CD4-positive, alpha-beta T cell (primary cell): Measurements from ENCODE around the gene RANBP3. TPM values are rescaled to one million over a fixed set of nuclear protein-coding genes. Genes with fewer than 3 reads are reported as not detected.

Source experiments
- ATAC-seq: fragments of 200-7000 bp; cut with Tn5 transposase; one replicate; pipeline ENCODE4 v1.10.0; 2022; ENCODE audit warnings: mild to moderate bottlenecking; ENCODE audit not compliant: poor library complexity
- CTCF ChIA-PET: fragments of 350-600 bp; sonication (Branson Sonifier 250); formaldehyde crosslinking; loops from one replicate; lab custom pipeline; 2021; ENCODE audit warnings: antibody characterized with exemption, inconsistent platforms; lab: Charles Lee
- POLR2A ChIA-PET: fragments of 350-600 bp; sonication (Branson Sonifier 250); formaldehyde crosslinking; loops from one replicate; lab custom pipeline; 2021; ENCODE audit warnings: antibody characterized with exemption, inconsistent platforms; lab: Charles Lee
- DNase-seq, 14 experiments: peaks; one replicate each; pipeline ENCODE4 v3.0.0-alpha.2; 2013 to 2020; ENCODE audit warnings: mixed read lengths in 2 of 14
- H3K27ac ChIP-seq, 2 donors: one replicate each; pipeline versions ENCODE4 v1.5.1 to v1.7.0; 2013; ENCODE audit warnings: low read length in 2 of 2, low read depth in 1 of 2, mild to moderate bottlenecking in 1 of 2
- H3K27me3 ChIP-seq, 2 experiments: 1 replicate in 1 of 2; 2 replicates in 1 of 2; pipeline versions ENCODE4 v1.6.1 to v1.7.0; 2013; ENCODE audit warnings: low read length in 2 of 2, control low read depth in 1 of 2, mild to moderate bottlenecking in 1 of 2, moderate library complexity in 1 of 2; ENCODE audit not compliant: insufficient read depth in 2 of 2, control insufficient read depth in 1 of 2
- H3K36me3 ChIP-seq: one replicate; pipeline ENCODE4 v1.6.1; 2013; ENCODE audit warnings: low read length, control low read depth; ENCODE audit not compliant: insufficient read depth
- H3K4me1 ChIP-seq: one replicate; pipeline ENCODE4 v1.6.1; 2013; ENCODE audit warnings: low read length, control low read depth; ENCODE audit not compliant: insufficient read depth
- H3K4me3 ChIP-seq: one replicate; pipeline ENCODE4 v1.5.1; 2013; ENCODE audit warnings: mild to moderate bottlenecking, low read length, moderate library complexity
- H3K9me3 ChIP-seq, 2 experiments: 1 replicate in 1 of 2; 2 replicates in 1 of 2; pipeline versions ENCODE4 v1.6.1 to v1.7.0; 2013; ENCODE audit warnings: low read length in 2 of 2, mild to moderate bottlenecking in 2 of 2, control low read depth in 1 of 2, moderate library complexity in 1 of 2; ENCODE audit not compliant: control insufficient read depth in 1 of 2, insufficient read depth in 1 of 2
- H3K27ac Mint-ChIP-seq: one replicate; pipeline ENCODE4 v1.8.0; 2020; ENCODE audit warnings: mixed read lengths
- H3K27me3 Mint-ChIP-seq: one replicate; pipeline ENCODE4 v1.8.0; 2021; ENCODE audit warnings: mixed read lengths
- H3K36me3 Mint-ChIP-seq: one replicate; pipeline ENCODE4 v1.8.0; 2021; ENCODE audit warnings: low read depth, mixed read lengths
- H3K4me1 Mint-ChIP-seq: one replicate; pipeline ENCODE4 v1.8.0; 2021; ENCODE audit warnings: low read depth, mixed read lengths
- H3K4me3 Mint-ChIP-seq: one replicate; pipeline ENCODE4 v1.8.0; 2020; ENCODE audit warnings: mild to moderate bottlenecking, mixed read lengths
- H3K9me3 Mint-ChIP-seq: one replicate; pipeline ENCODE4 v1.8.0; 2020; ENCODE audit warnings: mixed read lengths
- intact Hi-C, 2 experiments: fragments of 100-400 bp; cut with DNase I in 1 of 2; cut with micrococcal nuclease in 1 of 2; formaldehyde crosslinking; loops; one replicate each; pipeline versions ENCODE4 v1.15.1 to v1.9.0; 2023 to 2025; cut with DNase I, micrococcal nuclease
- total RNA-seq, 174 experiments: library from RNA in 2 of 174; stranded (reverse) in 2 of 174; gene quantifications; one replicate each; pipeline ENCODE4 v1.2.3 and lab custom pipeline; 2021 to 2026
- TF ChIP-seq, protein P1 (sequence below): fragments of 200-600 bp; IDR thresholded peaks from one replicate; pipeline ENCODE4 v1.8.0; 2022; ENCODE audit warnings: antibody characterized with exemption, mild to moderate bottlenecking

Gene RANBP3
- total RNA-seq, 2 experiments from 2014 or later, result 82.7 to 88.7 TPM

DNA sequence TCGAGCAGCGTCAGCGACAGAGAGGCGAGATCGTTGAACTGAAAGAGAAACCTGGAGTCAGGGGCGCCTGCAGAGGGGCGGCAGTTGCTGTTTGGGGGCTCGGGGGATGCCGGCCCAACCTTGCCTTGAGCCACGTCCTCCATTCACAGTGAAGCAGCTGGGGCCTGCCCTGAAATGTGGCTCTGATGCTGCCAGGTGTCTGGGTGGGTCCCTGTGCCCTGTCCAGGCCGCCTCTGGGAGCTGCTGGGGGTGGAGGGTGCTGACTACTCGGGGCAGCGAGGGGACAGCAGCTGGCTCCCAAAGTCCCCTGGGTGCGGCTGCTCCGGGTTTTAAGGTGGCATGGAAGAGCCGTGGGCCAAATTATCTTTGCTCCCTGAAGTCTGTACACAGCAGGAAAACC is 17.7 kb upstream of the RANBP3 start:
- TF ChIP-seq, protein P1, sequence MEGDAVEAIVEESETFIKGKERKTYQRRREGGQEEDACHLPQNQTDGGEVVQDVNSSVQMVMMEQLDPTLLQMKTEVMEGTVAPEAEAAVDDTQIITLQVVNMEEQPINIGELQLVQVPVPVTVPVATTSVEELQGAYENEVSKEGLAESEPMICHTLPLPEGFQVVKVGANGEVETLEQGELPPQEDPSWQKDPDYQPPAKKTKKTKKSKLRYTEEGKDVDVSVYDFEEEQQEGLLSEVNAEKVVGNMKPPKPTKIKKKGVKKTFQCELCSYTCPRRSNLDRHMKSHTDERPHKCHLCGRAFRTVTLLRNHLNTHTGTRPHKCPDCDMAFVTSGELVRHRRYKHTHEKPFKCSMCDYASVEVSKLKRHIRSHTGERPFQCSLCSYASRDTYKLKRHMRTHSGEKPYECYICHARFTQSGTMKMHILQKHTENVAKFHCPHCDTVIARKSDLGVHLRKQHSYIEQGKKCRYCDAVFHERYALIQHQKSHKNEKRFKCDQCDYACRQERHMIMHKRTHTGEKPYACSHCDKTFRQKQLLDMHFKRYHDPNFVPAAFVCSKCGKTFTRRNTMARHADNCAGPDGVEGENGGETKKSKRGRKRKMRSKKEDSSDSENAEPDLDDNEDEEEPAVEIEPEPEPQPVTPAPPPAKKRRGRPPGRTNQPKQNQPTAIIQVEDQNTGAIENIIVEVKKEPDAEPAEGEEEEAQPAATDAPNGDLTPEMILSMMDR, result no peak
- no peak for DNase-seq
- CTCF ChIA-PET, result no interaction called here
- Histone ChIP-seq H3K27ac (no peak overlapping the region), H3K4me3 (no peak overlapping the region), H3K36me3 (no peaks in the 10 kb centered on the region), H3K27me3 (no peaks in the 10 kb centered on the region), H3K9me3 (peaks cover 0 to 10% of the 10 kb centered on the region in 2 experiments), H3K4me1 (no peaks in the 10 kb centered on the region)
- Mint-ChIP-seq H3K4me1 (no peaks in the 10 kb centered on the region), H3K4me3 (no peak overlapping the region), H3K9me3 (no peaks in the 10 kb centered on the region), H3K27me3 (no peaks in the 10 kb centered on the region), H3K36me3 (no peaks in the 10 kb centered on the region), H3K27ac (no peak overlapping the region)
- intact Hi-C loops, result no loop called here
- no peak for ATAC-seq
- POLR2A ChIA-PET, result no interaction called here

DNA sequence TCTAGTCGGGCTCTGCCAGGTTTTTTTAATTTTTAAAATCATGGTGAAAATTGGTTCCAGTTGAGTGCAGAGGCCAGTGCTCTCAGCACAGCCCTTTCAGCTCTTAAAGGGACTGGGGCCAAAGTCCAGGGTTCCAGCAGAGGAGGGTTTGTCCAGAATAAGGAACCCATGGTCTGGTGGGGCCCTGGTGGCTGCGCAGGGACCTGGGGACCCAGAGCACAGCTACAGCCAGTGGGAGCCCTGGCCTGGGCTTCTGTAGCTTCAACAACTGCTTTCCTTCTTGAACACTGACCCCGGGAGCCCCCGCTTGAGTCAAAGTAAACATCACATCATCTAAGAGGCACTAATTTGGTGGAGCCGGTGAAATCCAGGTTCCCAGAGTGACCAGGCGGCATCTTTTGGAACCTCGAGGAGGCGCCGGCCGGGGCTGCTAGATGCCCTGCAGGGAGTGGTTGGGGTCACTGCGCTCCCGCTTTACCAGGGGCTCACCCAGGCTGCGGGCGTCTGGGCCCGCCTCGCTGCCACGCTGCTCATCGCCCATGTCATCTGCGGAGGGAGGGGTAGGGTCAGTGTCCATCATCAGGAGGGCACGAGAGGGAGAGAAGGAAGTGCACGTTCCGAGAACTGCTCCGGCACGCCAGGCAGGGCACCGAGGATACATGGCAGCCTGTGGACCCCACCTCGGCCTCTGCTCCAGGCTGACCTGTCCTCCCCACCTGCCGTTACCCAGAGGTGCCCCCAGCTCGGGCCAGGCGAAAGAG is 16.6 kb upstream of the RANBP3 start:
- ChIA-PET CTCF (no interaction called here), POLR2A (no interaction called here)
- H3K9me3 Mint-ChIP-seq, result no peaks in the 10 kb centered on the region

DNA sequence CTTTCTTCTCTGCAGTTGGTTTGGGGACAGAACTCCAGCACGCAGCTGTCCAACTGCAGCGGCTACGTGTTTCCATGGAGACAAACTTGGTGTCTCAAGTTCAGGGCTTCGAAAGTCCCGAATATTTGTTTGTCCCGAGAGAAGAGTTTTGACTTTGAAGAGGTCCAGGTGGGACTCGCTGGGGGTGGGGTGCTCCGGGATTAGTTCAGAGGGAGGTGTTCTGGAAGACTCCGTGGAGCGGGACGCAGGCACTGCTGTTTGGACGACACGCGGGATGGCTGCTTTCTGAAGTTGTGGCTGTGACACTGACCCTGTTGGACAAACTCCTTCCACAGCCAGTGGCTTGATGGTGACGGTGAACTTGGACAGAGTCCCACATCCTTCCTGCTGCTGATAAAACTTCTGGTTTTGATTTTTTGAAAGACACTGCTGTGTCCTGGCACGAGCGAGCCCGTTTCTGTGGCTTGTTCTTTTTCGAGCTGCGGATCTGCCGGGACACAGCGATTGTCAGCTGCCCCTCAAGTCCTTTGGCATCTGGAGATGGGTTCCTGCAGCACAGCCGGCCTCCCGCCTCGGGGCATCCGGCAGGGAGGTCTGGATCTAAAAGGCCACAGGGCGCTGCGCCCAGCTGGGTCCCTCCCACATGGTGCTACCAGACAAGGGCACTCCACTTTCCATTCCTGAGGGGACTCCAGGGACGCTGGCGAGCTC is 15.9 kb upstream of the RANBP3 start:
- H3K27me3 ChIP-seq, result no peaks in the 10 kb centered on the region
- no peak for ATAC-seq
- H3K4me3 Mint-ChIP-seq, result no peak overlapping the region
- H3K4me1 Mint-ChIP-seq, result no peaks in the 10 kb centered on the region
- no peak overlapping the region for H3K27ac ChIP-seq
- POLR2A ChIA-PET, result no interaction called here
- intact Hi-C loops, result no loop called here
- no peaks in the 10 kb centered on the region for H3K4me1 ChIP-seq
- no peaks in the 10 kb centered on the region for H3K36me3 ChIP-seq
- no peak overlapping the region for H3K4me3 ChIP-seq
- H3K9me3 Mint-ChIP-seq, result no peaks in the 10 kb centered on the region
- no peaks in the 10 kb centered on the region for H3K9me3 ChIP-seq
- no peaks in the 10 kb centered on the region for H3K36me3 Mint-ChIP-seq
- TF ChIP-seq, protein P1, result no peak
- peak in 1 of 14 experiments; percentile 8 for DNase-seq
- no peak overlapping the region for H3K27ac Mint-ChIP-seq
- CTCF ChIA-PET, result no interaction called here
- no peaks in the 10 kb centered on the region for H3K27me3 Mint-ChIP-seq

More for the DNA sequence above, 16.6 kb upstream of the RANBP3 start:
- no peaks in the 10 kb centered on the region for H3K27me3 Mint-ChIP-seq
- no peak overlapping the region for H3K4me3 Mint-ChIP-seq
- Histone ChIP-seq H3K27me3 (no peaks in the 10 kb centered on the region), H3K4me3 (no peak overlapping the region), H3K9me3 (peaks cover 0 to under 1% of the 10 kb centered on the region in 2 experiments), H3K4me1 (no peaks in the 10 kb centered on the region), H3K36me3 (no peaks in the 10 kb centered on the region), H3K27ac (no peak overlapping the region)
- H3K27ac Mint-ChIP-seq, result no peak overlapping the region
- TF ChIP-seq, protein P1, result no peak
- no peak for ATAC-seq
- H3K36me3 Mint-ChIP-seq, result no peaks in the 10 kb centered on the region
- no peaks in the 10 kb centered on the region for H3K4me1 Mint-ChIP-seq
- DNase-seq, result peak in 1 of 14 experiments; percentile 10
- intact Hi-C loops, result no loop called here
